NCI-H1105 (cell line): ENCODE results near the gene RPS6KC1.

Experiments
- DNase-seq: peaks from one replicate; lab custom pipeline; 2025; lab: John Stamatoyannopoulos, UW

Gene RPS6KC1

GRCh38 chr1:213227458-213227857 is 176.4 kb downstream of the RPS6KC1 start:
- no peak for DNase-seq

GRCh38 chr1:213231795-213232231 is 180.8 kb downstream of the RPS6KC1 start:
- peak; percentile 51 for DNase-seq

GRCh38 chr1:213242883-213243282 is 191.8 kb downstream of the RPS6KC1 start:
- DNase-seq, result no peak

- DNase-seq, result peak; percentile 45
Measured at GRCh38 chr1:213244664-213245091, 193.6 kb downstream of the RPS6KC1 start.

GRCh38 chr1:213245260-213245910 is 194.3 kb downstream of the RPS6KC1 start:
- no peak for DNase-seq

- no peak for DNase-seq
Measured at GRCh38 chr1:213247038-213247437, 196.0 kb downstream of the RPS6KC1 start.

- DNase-seq, result no peak
Measured at GRCh38 chr1:213249395-213249794, 198.4 kb downstream of the RPS6KC1 start.

- no peak for DNase-seq
Measured at GRCh38 chr1:213250041-213250440, 199.0 kb downstream of the RPS6KC1 start.

- DNase-seq, result no peak
Measured at GRCh38 chr1:213250446-213250845, 199.4 kb downstream of the RPS6KC1 start.

- DNase-seq, result no peak
Measured at GRCh38 chr1:213251972-213252371, 200.9 kb downstream of the RPS6KC1 start.

GRCh38 chr1:213256438-213257087 is 205.5 kb downstream of the RPS6KC1 start:
- no peak for DNase-seq

GRCh38 chr1:213260311-213261075 is 209.5 kb downstream of the RPS6KC1 start:
- DNase-seq, result no peak

GRCh38 chr1:213264531-213264930 is 213.5 kb downstream of the RPS6KC1 start:
- no peak for DNase-seq

GRCh38 chr1:213266983-213267772 is 216.1 kb downstream of the RPS6KC1 start:
- DNase-seq, result no peak

- no peak for DNase-seq
Measured at GRCh38 chr1:213268221-213268620, 217.2 kb downstream of the RPS6KC1 start.

GRCh38 chr1:213269829-213270228 is 218.8 kb downstream of the RPS6KC1 start:
- DNase-seq, result no peak

GRCh38 chr1:213273546-213273945 is 222.5 kb downstream of the RPS6KC1 start:
- no peak for DNase-seq

GRCh38 chr1:213274140-213274539 is 223.1 kb downstream of the RPS6KC1 start:
- no peak for DNase-seq

- DNase-seq, result no peak
Measured at GRCh38 chr1:213275293-213275692, 224.3 kb downstream of the RPS6KC1 start.

GRCh38 chr1:213276236-213276635 is 225.2 kb downstream of the RPS6KC1 start:
- no peak for DNase-seq

GRCh38 chr1:213277036-213277435 is 226.0 kb downstream of the RPS6KC1 start:
- DNase-seq, result no peak

GRCh38 chr1:213279410-213279809 is 228.4 kb downstream of the RPS6KC1 start:
- DNase-seq, result no peak
